GM12878 (cell line): ENCODE data around the gene CRYAB. TPM values are rescaled to one million over a fixed set of nuclear protein-coding genes. Genes with fewer than 3 reads are reported as not detected.

ENCODE experiments used
- ATAC-seq: fragments of 200-7000 bp; cut with Tn5 transposase; 3 replicates; pipeline ENCODE4 v1.9.1; 2020; ENCODE audit warnings: mild to moderate bottlenecking, moderate library complexity
- BruUV-seq: library from RNA; stranded (reverse); fragments of 400-500 nt; replicated peaks from 2 replicates; lab custom pipeline; 2021; lab: Mats Ljungman, UMichigan
- CTCF ChIA-PET: fragments of 300-600 bp; sonication (Branson Sonifier 250); formaldehyde crosslinking; extraction: SDS; loops from one replicate; lab custom pipeline; 2021; ENCODE audit warnings: inconsistent platforms; lab: Yijun Ruan, JAX
- POLR2A ChIA-PET: fragments of 350-600 bp; formaldehyde crosslinking; extraction: SDS; loops from one replicate; lab custom pipeline; 2021; ENCODE audit warnings: inconsistent platforms; lab: Charles Lee
- RAD21 ChIA-PET: fragments of 300-600 bp; sonication (Branson Sonifier 250); formaldehyde crosslinking; loops from one replicate; lab custom pipeline; 2023; ENCODE audit warnings: antibody characterized with exemption; ENCODE audit not compliant: unreplicated experiment; lab: Charles Lee
- SMC1A ChIA-PET: fragments of 300-600 bp; sonication (Branson Sonifier 250); formaldehyde crosslinking; loops from one replicate; lab custom pipeline; 2023; ENCODE audit not compliant: unreplicated experiment, uncharacterized antibody; lab: Charles Lee
- DNase-seq: peaks from one replicate; pipeline ENCODE4 v3.0.0-alpha.2; 2011; ENCODE audit warnings: low read depth, low spot score
- FAIRE-seq: peaks from 3 replicates; lab custom pipeline; 2011; peaks lifted over from hg19 to GRCh38; lab: Jason Lieb, UNC
- H2AFZ ChIP-seq: 2 replicates; pipeline ENCODE4 v1.6.0; 2011; ENCODE audit warnings: low read depth, low read length, control low read depth; ENCODE audit not compliant: control insufficient read depth
- H3K27ac ChIP-seq: 2 replicates; pipeline ENCODE4 v1.5.1; 2011; ENCODE audit warnings: control low read depth; ENCODE audit not compliant: control insufficient read depth, insufficient read depth
- H3K27me3 ChIP-seq, 2 experiments: replicated peaks in 1 of 2; 2 replicates each; pipeline versions ENCODE4 v1.6.0 to v1.6.1; 2011; ENCODE audit warnings: low read length in 1 of 2; ENCODE audit not compliant: control insufficient read depth in 2 of 2, insufficient read depth in 2 of 2
- H3K36me3 ChIP-seq, 2 experiments: 2 replicates each; pipeline ENCODE4 v1.5.1; 2011; ENCODE audit warnings: low read length in 1 of 2; ENCODE audit not compliant: control insufficient read depth in 2 of 2, insufficient read depth in 2 of 2
- H3K4me1 ChIP-seq: 2 replicates; pipeline ENCODE4 v1.6.1; 2011; ENCODE audit warnings: mild to moderate bottlenecking, low read length, moderate library complexity, mixed read lengths; ENCODE audit not compliant: control insufficient read depth, insufficient read depth
- H3K4me2 ChIP-seq: 2 replicates; pipeline ENCODE4 v1.6.0; 2011; ENCODE audit warnings: control low read depth; ENCODE audit not compliant: control insufficient read depth, insufficient read depth
- H3K4me3 ChIP-seq: fragments of 200-600 bp; sonication (generic); 2 replicates; pipeline ENCODE4 v1.5.1; 2016
- H3K79me2 ChIP-seq: 2 replicates; pipeline ENCODE4 v1.6.0; 2011; ENCODE audit warnings: low read length; ENCODE audit not compliant: control insufficient read depth, insufficient read depth
- H3K9ac ChIP-seq: 2 replicates; pipeline ENCODE4 v1.8.0; 2011; ENCODE audit warnings: low read length, control low read depth, mixed read lengths; ENCODE audit not compliant: control insufficient read depth, insufficient read depth
- H3K9me3 ChIP-seq: replicated peaks from 3 replicates; pipeline ENCODE4 v1.5.1; 2011; ENCODE audit warnings: mild to moderate bottlenecking, low read length; ENCODE audit not compliant: control insufficient read depth, insufficient read depth
- H4K20me1 ChIP-seq: 2 replicates; pipeline ENCODE4 v1.6.0; 2011; ENCODE audit not compliant: control insufficient read depth, insufficient read depth
- BACH1 ChIP-seq: fragments of 450-650 bp; IDR thresholded peaks from 2 replicates; pipeline ENCODE4 v1.6.1; 2017; ENCODE audit warnings: mild to moderate bottlenecking, borderline replicate concordance
- GABPA ChIP-seq: IDR thresholded peaks from 2 replicates; pipeline ENCODE4 v1.6.1; 2014; ENCODE audit warnings: antibody characterized with exemption, low read depth, mild to moderate bottlenecking, inconsistent platforms
- MTA3 ChIP-seq: IDR thresholded peaks from 2 replicates; pipeline ENCODE4 v1.6.1; 2012; ENCODE audit warnings: low read length, inconsistent platforms, borderline replicate concordance
- NFYB ChIP-seq: IDR thresholded peaks from 2 replicates; pipeline ENCODE4 v1.6.1; 2011; ENCODE audit warnings: low read depth, mild to moderate bottlenecking, low read length, improper control_type of control experiment, moderate library complexity; ENCODE audit not compliant: insufficient read depth
- RAD21 ChIP-seq: IDR thresholded peaks from 2 replicates; pipeline ENCODE4 v1.6.1; 2011; ENCODE audit warnings: mild to moderate bottlenecking, low read depth, low read length, moderate library complexity; ENCODE audit not compliant: insufficient read depth
- RAD51 ChIP-seq: fragments of 450-650 bp; IDR thresholded peaks from 2 replicates; pipeline ENCODE4 v1.6.1; 2016; ENCODE audit warnings: moderate library complexity, mild to moderate bottlenecking, inconsistent platforms
- SIX5 ChIP-seq: IDR thresholded peaks from 2 replicates; pipeline ENCODE4 v1.6.1; 2011; ENCODE audit warnings: mild to moderate bottlenecking, low read depth, low read length, moderate library complexity; ENCODE audit not compliant: severe bottlenecking
- SMARCA5 ChIP-seq: fragments of 450-650 bp; IDR thresholded peaks from 2 replicates; pipeline ENCODE4 v1.6.1; 2017; ENCODE audit warnings: mild to moderate bottlenecking
- TARDBP ChIP-seq: IDR thresholded peaks from 2 replicates; pipeline ENCODE4 v1.6.1; 2016; ENCODE audit warnings: borderline replicate concordance
- YBX1 ChIP-seq: fragments of 450-650 bp; IDR thresholded peaks from 2 replicates; pipeline ENCODE4 v1.6.1; 2016; ENCODE audit warnings: antibody characterized with exemption
- in situ Hi-C: fragments of 300-500 bp; cut with MboI; formaldehyde crosslinking; loops from 9 replicates; pipeline ENCODE4 v1.14.3; 2018; ENCODE audit warnings: mixed read lengths
- intact Hi-C: fragments of 100-400 bp; cut with micrococcal nuclease; formaldehyde crosslinking; loops from one replicate; pipeline ENCODE4 v1.14.2; 2022; ENCODE audit not compliant: unreplicated experiment
- polyA plus RNA-seq, 11 experiments: library from polyadenylated mRNA; depleted of rRNA in 4 of 11; unstranded in 6 of 11; stranded (reverse) in 5 of 11; fragments of >200 nt; fragmentation: Nextera tagmentation in 4 of 11; fragmentation: Illumina TruSeq in 1 of 11; extraction: Ambion mirVana in 4 of 11; extraction: Trizol in 1 of 11; gene quantifications; 1 replicate in 1 of 11; 2 replicates in 10 of 11; pipeline versions ENCODE4 v1.2.1 to v1.2.3, GENCODE V29; 2011 to 2016; ENCODE audit warnings: inconsistent platforms in 2 of 11, missing spikeins in 2 of 11, low read depth in 1 of 11
- total RNA-seq, 4 experiments: library from RNA; depleted of rRNA in 3 of 4; stranded (reverse); fragments of >200 nt in 3 of 4; fragmentation: Illumina TruSeq in 1 of 4; extraction: Trizol in 1 of 4; gene quantifications; 2 replicates each; pipeline versions ENCODE4 v1.2.1 to v1.2.3, GENCODE V29; 2013 to 2021
- TF ChIP-seq, protein P1 (sequence below): fragments of 450-650 bp; formaldehyde crosslinking; IDR thresholded peaks from 2 replicates; pipeline ENCODE4 v1.4.0; 2020; ENCODE audit warnings: mild to moderate bottlenecking, moderate library complexity
- TF ChIP-seq, protein P2 (sequence below): IDR thresholded peaks from 2 replicates; pipeline ENCODE4 v1.6.1; 2012; ENCODE audit warnings: improper control_type of control experiment, low read depth, low read length; ENCODE audit not compliant: insufficient replicate concordance

Gene CRYAB
- total and polyA plus RNA-seq, 10 of the 15 experiments (the other 5 are each of a cell fraction or from before 2014, with no cell fraction given): 0.72 to 1.0 TPM; not detected in 8

DNA sequence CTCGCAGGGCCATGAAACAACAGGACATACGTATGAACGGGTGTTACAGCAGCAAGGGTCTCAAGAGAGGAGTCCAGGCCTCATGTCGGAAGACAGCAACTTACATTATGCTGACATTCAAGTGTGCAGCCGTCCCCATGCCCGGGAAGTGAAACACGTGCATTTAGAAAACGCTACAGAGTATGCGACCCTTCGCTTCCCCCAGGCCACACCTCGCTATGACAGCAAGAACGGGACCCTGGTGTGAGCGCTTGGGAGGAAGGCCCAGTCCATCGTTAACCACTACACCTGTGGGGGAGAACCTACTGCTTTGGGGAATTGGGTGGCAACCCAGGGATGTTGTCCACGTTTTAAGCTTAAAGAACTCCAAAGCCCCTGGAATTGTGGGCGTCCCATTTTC, 14.4 kb upstream of the CRYAB start (continued):
- TF ChIP-seq, protein P1, sequence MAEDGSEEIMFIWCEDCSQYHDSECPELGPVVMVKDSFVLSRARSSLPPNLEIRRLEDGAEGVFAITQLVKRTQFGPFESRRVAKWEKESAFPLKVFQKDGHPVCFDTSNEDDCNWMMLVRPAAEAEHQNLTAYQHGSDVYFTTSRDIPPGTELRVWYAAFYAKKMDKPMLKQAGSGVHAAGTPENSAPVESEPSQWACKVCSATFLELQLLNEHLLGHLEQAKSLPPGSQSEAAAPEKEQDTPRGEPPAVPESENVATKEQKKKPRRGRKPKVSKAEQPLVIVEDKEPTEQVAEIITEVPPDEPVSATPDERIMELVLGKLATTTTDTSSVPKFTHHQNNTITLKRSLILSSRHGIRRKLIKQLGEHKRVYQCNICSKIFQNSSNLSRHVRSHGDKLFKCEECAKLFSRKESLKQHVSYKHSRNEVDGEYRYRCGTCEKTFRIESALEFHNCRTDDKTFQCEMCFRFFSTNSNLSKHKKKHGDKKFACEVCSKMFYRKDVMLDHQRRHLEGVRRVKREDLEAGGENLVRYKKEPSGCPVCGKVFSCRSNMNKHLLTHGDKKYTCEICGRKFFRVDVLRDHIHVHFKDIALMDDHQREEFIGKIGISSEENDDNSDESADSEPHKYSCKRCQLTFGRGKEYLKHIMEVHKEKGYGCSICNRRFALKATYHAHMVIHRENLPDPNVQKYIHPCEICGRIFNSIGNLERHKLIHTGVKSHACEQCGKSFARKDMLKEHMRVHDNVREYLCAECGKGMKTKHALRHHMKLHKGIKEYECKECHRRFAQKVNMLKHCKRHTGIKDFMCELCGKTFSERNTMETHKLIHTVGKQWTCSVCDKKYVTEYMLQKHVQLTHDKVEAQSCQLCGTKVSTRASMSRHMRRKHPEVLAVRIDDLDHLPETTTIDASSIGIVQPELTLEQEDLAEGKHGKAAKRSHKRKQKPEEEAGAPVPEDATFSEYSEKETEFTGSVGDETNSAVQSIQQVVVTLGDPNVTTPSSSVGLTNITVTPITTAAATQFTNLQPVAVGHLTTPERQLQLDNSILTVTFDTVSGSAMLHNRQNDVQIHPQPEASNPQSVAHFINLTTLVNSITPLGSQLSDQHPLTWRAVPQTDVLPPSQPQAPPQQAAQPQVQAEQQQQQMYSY: no peak
- TF ChIP-seq NFYB (no peak), GABPA (no peak), RAD51 (no peak), SIX5 (no peak), YBX1 (no peak), BACH1 (no peak), TARDBP (no peak), SMARCA5 (no peak)
- TF ChIP-seq, all 136 proteins: peak for 0

DNA sequence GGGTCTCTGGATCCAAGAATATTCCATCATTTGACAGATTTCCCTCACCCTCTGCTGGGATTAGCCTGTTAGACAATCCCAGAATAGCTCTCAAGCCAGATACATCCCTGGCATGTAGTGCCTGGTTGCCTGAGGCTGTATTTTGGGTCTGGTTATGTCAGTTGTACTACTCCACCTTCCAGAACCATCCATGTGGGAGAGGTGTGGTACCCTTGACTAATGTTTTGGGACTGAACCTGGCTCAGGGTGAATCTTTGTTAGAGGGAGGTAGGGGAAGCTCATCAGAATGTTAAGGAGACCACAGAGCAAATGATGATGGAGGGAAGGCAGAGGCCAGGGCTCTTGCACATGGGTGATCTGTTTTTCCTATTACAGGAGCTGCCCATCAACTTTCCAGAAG, 12.4 kb upstream of the CRYAB start:
- no peak for FAIRE-seq
- Histone ChIP-seq H3K9ac (no peak overlapping the region), H3K9me3 (no peaks in the 10 kb centered on the region), H2AFZ (no peak overlapping the region), H3K79me2 (no peaks in the 10 kb centered on the region), H3K4me2 (no peak overlapping the region), H3K4me1 (peaks cover 10% of the 10 kb centered on the region), H3K27me3 (no peaks in the 10 kb centered on the region; a peak in 1 of 4 replicates), H3K4me3 (no peak overlapping the region), H4K20me1 (no peaks in the 10 kb centered on the region), H3K36me3 (no peaks in the 10 kb centered on the region), H3K27ac (no peak overlapping the region)
- in situ Hi-C loops (no loop called here), intact Hi-C loops (no loop called here)
- POLR2A ChIA-PET: no interaction called here
- DNase-seq: no peak
- SMC1A ChIA-PET: interaction anchor here (0.8 kb wide), 1 partner anchor 58 kb away, joined by 3 read pairs; no protein-coding TSS in a partner anchor
- CTCF ChIA-PET: interaction anchor here (1.0 kb wide), 1 partner anchor 357 kb away, joined by 5 read pairs; no protein-coding TSS in a partner anchor
- TF ChIP-seq, protein P2, sequence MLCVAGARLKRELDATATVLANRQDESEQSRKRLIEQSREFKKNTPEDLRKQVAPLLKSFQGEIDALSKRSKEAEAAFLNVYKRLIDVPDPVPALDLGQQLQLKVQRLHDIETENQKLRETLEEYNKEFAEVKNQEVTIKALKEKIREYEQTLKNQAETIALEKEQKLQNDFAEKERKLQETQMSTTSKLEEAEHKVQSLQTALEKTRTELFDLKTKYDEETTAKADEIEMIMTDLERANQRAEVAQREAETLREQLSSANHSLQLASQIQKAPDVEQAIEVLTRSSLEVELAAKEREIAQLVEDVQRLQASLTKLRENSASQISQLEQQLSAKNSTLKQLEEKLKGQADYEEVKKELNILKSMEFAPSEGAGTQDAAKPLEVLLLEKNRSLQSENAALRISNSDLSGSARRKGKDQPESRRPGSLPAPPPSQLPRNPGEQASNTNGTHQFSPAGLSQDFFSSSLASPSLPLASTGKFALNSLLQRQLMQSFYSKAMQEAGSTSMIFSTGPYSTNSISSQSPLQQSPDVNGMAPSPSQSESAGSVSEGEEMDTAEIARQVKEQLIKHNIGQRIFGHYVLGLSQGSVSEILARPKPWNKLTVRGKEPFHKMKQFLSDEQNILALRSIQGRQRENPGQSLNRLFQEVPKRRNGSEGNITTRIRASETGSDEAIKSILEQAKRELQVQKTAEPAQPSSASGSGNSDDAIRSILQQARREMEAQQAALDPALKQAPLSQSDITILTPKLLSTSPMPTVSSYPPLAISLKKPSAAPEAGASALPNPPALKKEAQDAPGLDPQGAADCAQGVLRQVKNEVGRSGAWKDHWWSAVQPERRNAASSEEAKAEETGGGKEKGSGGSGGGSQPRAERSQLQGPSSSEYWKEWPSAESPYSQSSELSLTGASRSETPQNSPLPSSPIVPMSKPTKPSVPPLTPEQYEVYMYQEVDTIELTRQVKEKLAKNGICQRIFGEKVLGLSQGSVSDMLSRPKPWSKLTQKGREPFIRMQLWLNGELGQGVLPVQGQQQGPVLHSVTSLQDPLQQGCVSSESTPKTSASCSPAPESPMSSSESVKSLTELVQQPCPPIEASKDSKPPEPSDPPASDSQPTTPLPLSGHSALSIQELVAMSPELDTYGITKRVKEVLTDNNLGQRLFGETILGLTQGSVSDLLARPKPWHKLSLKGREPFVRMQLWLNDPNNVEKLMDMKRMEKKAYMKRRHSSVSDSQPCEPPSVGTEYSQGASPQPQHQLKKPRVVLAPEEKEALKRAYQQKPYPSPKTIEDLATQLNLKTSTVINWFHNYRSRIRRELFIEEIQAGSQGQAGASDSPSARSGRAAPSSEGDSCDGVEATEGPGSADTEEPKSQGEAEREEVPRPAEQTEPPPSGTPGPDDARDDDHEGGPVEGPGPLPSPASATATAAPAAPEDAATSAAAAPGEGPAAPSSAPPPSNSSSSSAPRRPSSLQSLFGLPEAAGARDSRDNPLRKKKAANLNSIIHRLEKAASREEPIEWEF: no peak
- no peak for TF ChIP-seq RAD21
- no peak for TF ChIP-seq SMARCA5
- no peak for TF ChIP-seq MTA3
- no peak for ATAC-seq
- BruUV-seq: no TSS peak
- RAD21 ChIA-PET: no interaction called here
